Activated CD4-positive, alpha-beta memory T cell treated with anti-CD3 and anti-CD28 coated beads, Interleukin-2, amount 10 ng/mL, durations not matched to agents 7 days and 5 days (primary cell): ENCODE data around the gene PRKAG2. TPM values are rescaled to one million over a fixed set of nuclear protein-coding genes. Genes with fewer than 3 reads are reported as not detected.

ENCODE experiments used
- CTCF ChIA-PET: fragments of 350-600 bp; sonication (Branson Sonifier 250); formaldehyde crosslinking; loops from one replicate; lab custom pipeline; 2021; ENCODE audit warnings: antibody characterized with exemption, inconsistent platforms; lab: Charles Lee
- POLR2A ChIA-PET: fragments of 350-600 bp; sonication (Branson Sonifier 250); formaldehyde crosslinking; loops from one replicate; lab custom pipeline; 2021; ENCODE audit warnings: antibody characterized with exemption; lab: Charles Lee
- DNase-seq: peaks from one replicate; pipeline ENCODE4 v3.0.0-alpha.2; 2020
- H3K27ac Mint-ChIP-seq: one replicate; pipeline ENCODE4 v1.8.0; 2021; ENCODE audit warnings: mild to moderate bottlenecking, mixed read lengths
- H3K27me3 Mint-ChIP-seq: one replicate; pipeline ENCODE4 v1.8.0; 2021; ENCODE audit warnings: mixed read lengths
- H3K36me3 Mint-ChIP-seq: one replicate; pipeline ENCODE4 v1.8.0; 2021; ENCODE audit warnings: low read depth, mixed read lengths
- H3K4me1 Mint-ChIP-seq: one replicate; pipeline ENCODE4 v1.8.0; 2021; ENCODE audit warnings: mixed read lengths
- H3K4me3 Mint-ChIP-seq: one replicate; pipeline ENCODE4 v1.8.0; 2021; ENCODE audit warnings: mild to moderate bottlenecking, mixed read lengths
- H3K9me3 Mint-ChIP-seq: one replicate; pipeline ENCODE4 v1.8.0; 2021; ENCODE audit warnings: mixed read lengths
- total RNA-seq, 2 experiments: library from RNA; stranded (reverse); gene quantifications; one replicate each; pipeline ENCODE4 v1.2.3, GENCODE V29; 2021

Gene PRKAG2
- total RNA-seq, 2 experiments from 2014 or later, result 25.4 to 33.7 TPM

- no peak overlapping the region for H3K4me3 Mint-ChIP-seq
- no peak overlapping the region for H3K27ac Mint-ChIP-seq
- no peaks in the 10 kb centered on the region for H3K27me3 Mint-ChIP-seq
- H3K9me3 Mint-ChIP-seq, result no peaks in the 10 kb centered on the region
- H3K36me3 Mint-ChIP-seq, result no peaks in the 10 kb centered on the region
- no peaks in the 10 kb centered on the region for H3K4me1 Mint-ChIP-seq
- ChIA-PET POLR2A (no interaction called here), CTCF (no interaction called here)
- no peak for DNase-seq
Observed at GRCh38 chr7:151688236-151688780, 188.6 kb downstream of the PRKAG2 start.

DNA sequence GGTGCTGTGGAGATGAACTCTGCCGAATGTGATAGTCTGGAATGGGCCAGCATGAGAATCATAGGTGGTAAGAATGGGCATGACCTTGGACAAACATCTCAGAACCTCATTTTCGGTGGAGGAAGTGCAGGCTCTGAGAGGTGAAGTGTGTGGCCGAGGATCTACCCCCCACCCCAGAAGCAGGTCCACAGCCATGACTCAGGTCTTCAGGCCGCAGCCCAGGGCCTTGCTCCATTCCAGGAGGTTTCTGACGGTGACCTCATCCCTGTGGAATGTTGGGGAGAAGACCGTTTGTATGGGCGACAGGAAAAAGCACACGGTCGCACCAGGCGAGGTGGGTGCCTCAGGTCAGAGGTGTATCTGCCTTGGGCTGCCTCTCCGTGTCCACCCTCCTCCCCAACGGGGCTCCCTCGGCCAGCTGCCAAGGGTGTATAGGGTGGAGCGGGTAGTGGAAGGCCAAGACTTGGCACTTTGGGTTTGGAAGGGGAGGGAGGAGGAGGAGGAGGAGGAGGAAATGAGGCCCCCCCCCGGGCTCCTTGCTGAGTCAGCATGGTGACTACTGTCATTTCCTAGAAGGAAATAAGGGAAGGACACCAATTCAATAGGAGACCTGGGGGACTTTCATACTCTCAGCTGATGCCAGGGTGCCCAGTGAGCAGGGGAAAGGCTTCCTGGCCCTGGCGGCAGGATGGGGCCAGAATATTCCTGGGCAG lies 189.2 kb downstream of the PRKAG2 start:
- Mint-ChIP-seq H3K36me3 (no peaks in the 10 kb centered on the region), H3K27me3 (no peaks in the 10 kb centered on the region), H3K4me3 (no peak overlapping the region), H3K9me3 (no peaks in the 10 kb centered on the region), H3K4me1 (no peaks in the 10 kb centered on the region), H3K27ac (no peak overlapping the region)
- POLR2A ChIA-PET, result no interaction called here
- no peak for DNase-seq
- CTCF ChIA-PET, result no interaction called here

- H3K27me3 Mint-ChIP-seq, result no peaks in the 10 kb centered on the region
- ChIA-PET CTCF (no interaction called here), POLR2A (no interaction called here)
- H3K9me3 Mint-ChIP-seq, result no peaks in the 10 kb centered on the region
- DNase-seq, result no peak
- no peaks in the 10 kb centered on the region for H3K4me1 Mint-ChIP-seq
- H3K27ac Mint-ChIP-seq, result no peak overlapping the region
- no peak overlapping the region for H3K4me3 Mint-ChIP-seq
- H3K36me3 Mint-ChIP-seq, result no peaks in the 10 kb centered on the region
Observed at GRCh38 chr7:151686826-151687225, 190.1 kb downstream of the PRKAG2 start.

DNA sequence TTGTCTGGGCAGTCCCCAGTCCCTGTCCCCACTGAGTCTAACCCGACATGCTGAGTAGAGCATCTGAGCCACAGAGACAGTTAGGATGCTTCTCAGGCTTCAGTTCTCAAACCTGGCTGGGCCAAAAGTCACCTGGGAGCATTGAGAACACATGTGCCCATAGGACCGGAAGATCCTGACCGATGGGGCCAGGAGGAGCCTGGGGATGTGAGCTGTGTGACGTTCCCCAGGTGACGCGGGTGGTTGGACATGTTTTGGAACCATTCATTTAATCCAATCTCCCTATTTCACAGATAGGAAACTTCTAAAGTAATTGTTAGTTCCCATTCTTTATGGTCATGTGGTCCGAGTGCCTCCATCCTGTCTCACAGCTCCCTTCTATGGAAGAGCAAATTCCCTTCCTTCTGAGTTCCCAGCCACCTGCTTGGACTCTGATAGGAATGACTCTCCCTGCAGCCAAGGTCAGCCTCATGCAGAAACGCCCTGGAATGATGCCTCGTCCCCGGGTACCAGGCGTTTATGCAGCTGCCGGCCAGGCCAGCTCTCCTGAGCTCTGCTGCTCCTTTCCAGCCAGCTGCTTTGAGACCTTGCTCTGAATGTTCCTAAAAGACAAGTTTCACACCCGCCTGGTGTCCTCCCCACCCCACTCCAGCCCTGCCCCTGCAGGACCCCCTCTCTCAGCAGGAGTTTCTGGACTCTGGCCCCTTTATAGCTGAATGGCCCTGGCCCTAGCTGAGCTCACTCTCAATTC lies 190.7 kb downstream of the PRKAG2 start:
- Mint-ChIP-seq H3K9me3 (no peaks in the 10 kb centered on the region), H3K36me3 (no peaks in the 10 kb centered on the region), H3K4me3 (no peak overlapping the region), H3K4me1 (no peaks in the 10 kb centered on the region), H3K27ac (no peak overlapping the region), H3K27me3 (no peaks in the 10 kb centered on the region)
- CTCF ChIA-PET, result no interaction called here
- POLR2A ChIA-PET, result no interaction called here
- no peak for DNase-seq

DNA sequence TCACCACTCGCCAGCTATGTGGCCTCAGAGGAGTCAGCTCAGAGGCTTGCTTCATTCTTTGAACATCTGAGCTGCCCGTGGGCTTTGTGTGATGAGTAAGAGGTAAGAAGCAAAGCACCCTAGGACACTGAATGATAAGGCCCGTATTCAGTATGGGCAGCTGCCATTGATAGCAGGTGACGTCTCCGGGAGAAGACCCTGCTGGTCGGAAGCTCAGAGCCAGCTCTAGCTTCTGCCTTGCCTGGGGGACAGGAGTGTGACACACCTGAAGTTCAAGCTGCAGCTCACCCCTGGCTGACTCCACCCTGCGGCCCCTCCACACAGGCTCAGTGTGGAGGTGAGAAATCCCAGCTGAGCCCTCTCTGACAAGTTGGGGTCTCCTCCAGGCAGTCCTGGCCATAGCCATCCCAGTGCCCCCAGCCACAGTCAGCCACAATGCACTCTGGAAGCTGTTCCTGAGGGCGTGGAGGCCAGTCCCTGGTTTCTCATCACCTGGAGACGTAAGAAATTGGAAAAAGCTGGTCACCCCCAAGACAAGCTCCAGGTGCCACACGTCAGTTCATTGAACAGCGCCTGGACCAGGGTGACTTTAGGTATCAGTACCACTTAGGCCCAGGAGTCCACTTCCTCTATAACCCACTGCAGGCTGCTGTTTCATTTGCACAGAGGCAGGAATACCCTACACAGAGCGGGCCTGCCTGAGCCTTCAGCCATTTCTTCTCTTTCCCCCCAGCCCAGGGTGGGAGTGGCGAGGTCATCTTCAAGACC lies 192.3 kb downstream of the PRKAG2 start:
- Mint-ChIP-seq H3K9me3 (no peaks in the 10 kb centered on the region), H3K36me3 (no peaks in the 10 kb centered on the region), H3K4me1 (no peaks in the 10 kb centered on the region), H3K4me3 (no peak overlapping the region), H3K27me3 (no peaks in the 10 kb centered on the region), H3K27ac (no peak overlapping the region)
- ChIA-PET POLR2A (no interaction called here), CTCF (interaction anchor here (1.1 kb wide), 1 partner anchor 11 kb away, joined by 3 read pairs; no protein-coding TSS in a partner anchor)
- no peak for DNase-seq

DNA sequence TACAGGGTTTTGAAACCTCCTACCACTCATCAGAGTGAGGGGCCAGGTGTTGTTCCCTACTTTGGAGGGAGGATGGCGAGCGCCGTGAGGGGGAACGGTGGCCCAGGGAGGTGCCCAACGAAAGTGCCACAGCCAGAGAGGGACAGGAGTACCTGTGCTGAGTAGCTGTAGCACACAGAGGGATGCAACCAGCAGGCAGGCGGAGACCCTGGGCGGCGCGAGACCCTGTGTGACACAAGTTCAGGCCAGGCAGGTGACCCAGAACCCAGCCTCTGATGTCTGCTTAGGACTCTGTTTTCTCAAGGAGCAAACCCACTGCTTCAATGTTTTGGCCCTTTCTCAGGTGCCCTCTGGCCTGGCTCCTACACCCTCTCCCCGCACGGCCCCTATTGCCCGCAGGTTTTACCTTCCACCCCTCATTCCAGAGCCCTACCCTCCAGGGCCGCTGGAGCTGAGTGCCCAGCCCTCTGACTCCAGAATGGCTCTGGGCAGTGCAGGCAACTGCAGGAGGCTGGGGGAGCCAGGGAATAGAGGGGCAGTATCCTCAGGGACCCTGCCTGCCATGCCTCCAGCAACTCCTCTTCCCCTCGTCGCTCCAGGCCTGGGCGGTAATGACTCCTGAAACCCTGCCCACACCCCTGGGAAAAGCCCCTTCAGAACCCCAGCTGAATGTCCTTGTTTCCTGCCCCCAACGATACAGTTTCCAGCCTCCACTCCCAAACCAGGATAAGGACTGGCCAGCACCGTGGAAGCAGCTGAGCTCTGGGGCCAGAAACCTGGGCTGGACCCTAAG lies 193.1 kb downstream of the PRKAG2 start:
- Mint-ChIP-seq H3K4me3 (no peak overlapping the region), H3K36me3 (no peaks in the 10 kb centered on the region), H3K9me3 (no peaks in the 10 kb centered on the region), H3K27me3 (no peaks in the 10 kb centered on the region), H3K4me1 (peaks cover 1% of the 10 kb centered on the region), H3K27ac (no peak overlapping the region)
- DNase-seq, result no peak
- CTCF ChIA-PET, result interaction anchor here (1.1 kb wide), 1 partner anchor 12 kb away, joined by 3 read pairs; no protein-coding TSS in a partner anchor
- POLR2A ChIA-PET, result no interaction called here

GRCh38 chr7:151682831-151683614 lies 193.9 kb downstream of the PRKAG2 start:
- no peak for DNase-seq
- Mint-ChIP-seq H3K4me3 (no peak overlapping the region), H3K9me3 (no peaks in the 10 kb centered on the region), H3K27me3 (no peaks in the 10 kb centered on the region), H3K27ac (no peak overlapping the region), H3K36me3 (no peaks in the 10 kb centered on the region), H3K4me1 (peaks cover 3% of the 10 kb centered on the region)
- ChIA-PET POLR2A (no interaction called here), CTCF (interaction anchor here (1.1 kb wide), 1 partner anchor 12 kb away, joined by 3 read pairs; no protein-coding TSS in a partner anchor)

DNA sequence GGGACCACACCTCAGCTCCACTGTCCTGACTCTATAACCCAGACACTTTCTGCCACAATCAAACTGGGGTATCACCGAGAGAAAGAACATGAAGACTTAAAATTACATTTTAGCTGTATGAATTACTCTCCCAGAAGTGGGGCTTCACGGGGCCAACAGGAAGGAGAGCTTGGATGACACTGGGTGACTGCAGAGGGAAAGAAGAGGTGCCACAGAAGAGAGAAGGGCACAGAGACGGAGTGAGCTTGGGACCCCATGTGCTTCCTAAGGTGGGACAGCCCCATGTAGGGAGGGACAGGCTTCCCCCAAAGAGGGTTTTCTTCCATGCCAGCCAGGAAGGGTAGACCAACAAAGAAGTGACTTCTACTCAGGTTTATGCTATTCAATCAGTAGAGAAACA lies 195.2 kb downstream of the PRKAG2 start:
- Mint-ChIP-seq H3K4me1 (peaks cover 3% of the 10 kb centered on the region), H3K27ac (no peak overlapping the region), H3K36me3 (no peaks in the 10 kb centered on the region), H3K27me3 (no peaks in the 10 kb centered on the region), H3K4me3 (no peak overlapping the region), H3K9me3 (no peaks in the 10 kb centered on the region)
- ChIA-PET POLR2A (interaction anchor here (1.2 kb wide), 1 partner anchor 15 kb away, joined by 3 read pairs; no protein-coding TSS in a partner anchor), CTCF (no interaction called here)
- DNase-seq, result no peak

DNA sequence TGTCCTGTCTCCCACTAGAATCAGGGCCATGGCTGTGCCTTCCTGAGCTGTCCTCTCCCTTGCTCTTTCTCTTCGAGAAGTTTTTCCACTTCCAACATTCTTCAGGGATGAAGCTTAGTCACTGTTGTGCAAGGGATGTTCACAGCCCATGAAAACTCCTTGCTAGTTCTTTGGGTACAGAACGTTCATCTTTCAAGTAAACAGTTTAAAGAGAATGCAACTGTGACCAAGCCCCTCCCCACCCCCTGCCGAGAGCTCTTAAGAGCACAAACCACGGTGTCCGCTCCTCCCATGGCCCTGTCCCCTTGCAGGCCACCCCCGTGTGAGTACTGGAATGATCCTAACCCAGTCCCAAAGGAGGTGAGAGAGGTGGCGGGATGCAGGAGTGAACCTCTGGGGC lies 196.1 kb downstream of the PRKAG2 start:
- Mint-ChIP-seq H3K4me3 (no peak overlapping the region), H3K36me3 (no peaks in the 10 kb centered on the region), H3K27ac (no peak overlapping the region), H3K4me1 (peaks cover 3% of the 10 kb centered on the region), H3K27me3 (no peaks in the 10 kb centered on the region), H3K9me3 (no peaks in the 10 kb centered on the region)
- POLR2A ChIA-PET, result no interaction called here
- DNase-seq, result no peak
- CTCF ChIA-PET, result no interaction called here

DNA sequence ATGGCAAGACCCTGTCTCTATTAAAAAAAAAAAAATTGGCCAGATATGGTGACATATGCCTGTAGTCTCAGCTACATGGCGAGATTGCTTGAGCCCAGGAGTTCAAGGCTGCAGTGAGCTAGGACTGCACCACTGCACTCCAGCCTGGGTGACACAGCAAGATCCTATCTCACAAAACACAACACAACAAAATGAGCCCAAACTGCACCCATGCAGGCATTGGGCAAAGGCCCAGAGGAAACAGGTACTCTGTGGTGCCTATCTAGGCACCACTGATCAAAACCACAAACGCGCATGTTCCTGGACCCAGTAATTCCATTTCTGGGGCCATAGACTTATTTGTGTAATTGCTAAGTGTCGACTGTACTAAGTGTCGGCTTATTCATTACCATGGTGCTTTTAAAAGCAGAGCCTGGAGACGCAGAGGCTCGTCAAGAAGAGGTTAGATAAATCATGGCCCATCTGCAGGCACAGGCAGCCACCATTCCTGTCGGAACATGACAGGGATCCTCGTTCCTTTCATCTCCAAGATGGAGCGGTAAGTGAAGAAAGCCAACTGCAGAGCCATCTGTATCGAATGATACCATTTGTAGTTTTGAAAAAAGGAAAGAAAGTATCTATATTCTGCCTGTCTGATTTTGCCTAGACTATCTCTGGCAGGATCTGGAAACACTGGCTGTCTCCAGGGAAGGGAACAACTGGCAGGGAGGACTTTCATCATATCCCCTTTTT lies 196.9 kb downstream of the PRKAG2 start:
- Mint-ChIP-seq H3K36me3 (no peaks in the 10 kb centered on the region), H3K4me3 (no peak overlapping the region), H3K4me1 (peaks cover 3% of the 10 kb centered on the region), H3K9me3 (no peaks in the 10 kb centered on the region), H3K27ac (no peak overlapping the region), H3K27me3 (no peaks in the 10 kb centered on the region)
- ChIA-PET CTCF (no interaction called here), POLR2A (no interaction called here)
- no peak for DNase-seq

- Mint-ChIP-seq H3K27ac (no peak overlapping the region), H3K36me3 (no peaks in the 10 kb centered on the region), H3K27me3 (no peaks in the 10 kb centered on the region), H3K4me3 (no peak overlapping the region), H3K9me3 (no peaks in the 10 kb centered on the region), H3K4me1 (peaks cover 3% of the 10 kb centered on the region)
- ChIA-PET CTCF (no interaction called here), POLR2A (no interaction called here)
- no peak for DNase-seq
Observed at GRCh38 chr7:151679071-151679708, 197.7 kb downstream of the PRKAG2 start.
